HEK293 (cell line): Measurements from ENCODE around the gene HIF3A.

Experiments
- BCL11A ChIP-seq: fragments of 450-650 bp; formaldehyde crosslinking; IDR thresholded peaks from 2 replicates; pipeline ENCODE4 v1.5.1; 2016; ENCODE audit warnings: low read depth, missing biosample characterization, missing genetic modification characterization
- CTCF ChIP-seq: fragments of 450-650 bp; formaldehyde crosslinking; IDR thresholded peaks from 2 replicates; pipeline ENCODE4 v1.5.1; 2016; ENCODE audit warnings: missing biosample characterization, missing genetic modification characterization
- KLF9 ChIP-seq: fragments of 450-650 bp; formaldehyde crosslinking; IDR thresholded peaks from 2 replicates; pipeline ENCODE4 v1.5.1; 2016; ENCODE audit warnings: missing biosample characterization, missing genetic modification characterization, low read depth
- MZF1 ChIP-seq: fragments of 450-650 bp; formaldehyde crosslinking; IDR thresholded peaks from 2 replicates; pipeline ENCODE4 v1.5.1; 2017; ENCODE audit warnings: missing biosample characterization, missing genetic modification characterization, borderline replicate concordance
- ZBTB26 ChIP-seq: fragments of 450-650 bp; formaldehyde crosslinking; optimal IDR thresholded peaks from 2 replicates; pipeline ENCODE3; 2016; ENCODE audit warnings: missing biosample characterization, mild to moderate bottlenecking, missing genetic modification characterization
- ZNF138 ChIP-seq: fragments of 450-650 bp; formaldehyde crosslinking; IDR thresholded peaks from 2 replicates; pipeline ENCODE4 v1.5.1; 2016; ENCODE audit warnings: missing biosample characterization, missing genetic modification characterization, borderline replicate concordance
- ZNF274 ChIP-seq, 2 experiments: fragments of 200-500 bp in 1 of 2; fragments of 450-650 bp in 1 of 2; sonication (Bioruptor generic) in 1 of 2; formaldehyde crosslinking in 1 of 2; IDR thresholded peaks; 2 replicates each; pipeline versions ENCODE4 v1.5.1 to v1.6.1; 2014 to 2016; ENCODE audit warnings: borderline replicate concordance in 1 of 2, inconsistent platforms in 1 of 2, low read length in 1 of 2, missing biosample characterization in 1 of 2, missing genetic modification characterization in 1 of 2
- ZNF280D ChIP-seq: fragments of 450-650 bp; formaldehyde crosslinking; IDR thresholded peaks from 2 replicates; pipeline ENCODE4 v1.5.1; 2016; ENCODE audit warnings: missing biosample characterization, missing genetic modification characterization
- ZNF362 ChIP-seq: fragments of 450-650 bp; formaldehyde crosslinking; IDR thresholded peaks from 2 replicates; pipeline ENCODE4 v1.5.1; 2016; ENCODE audit warnings: missing biosample characterization, missing genetic modification characterization
- ZNF433 ChIP-seq: fragments of 450-650 bp; formaldehyde crosslinking; IDR thresholded peaks from 2 replicates; pipeline ENCODE4 v1.5.1; 2016; ENCODE audit warnings: missing biosample characterization, missing genetic modification characterization, low read depth
- ZNF530 ChIP-seq: fragments of 450-650 bp; formaldehyde crosslinking; IDR thresholded peaks from 2 replicates; pipeline ENCODE4 v1.5.1; 2016; ENCODE audit warnings: low read depth, missing biosample characterization, missing genetic modification characterization
- ZNF660 ChIP-seq: fragments of 450-650 bp; IDR thresholded peaks from 2 replicates; pipeline ENCODE4 v1.5.1; 2018; ENCODE audit warnings: missing biosample characterization, mild to moderate bottlenecking, missing genetic modification characterization

- TF ChIP-seq CTCF (tag by site-specific recombination), result no peak
- TF ChIP-seq ZNF280D (tag by site-specific recombination), result no peak
- no peak for TF ChIP-seq ZNF274 (IDR thresholded peaks at IDR 0.05; ENCODE audit: low read length)
- TF ChIP-seq ZNF274 (tag by site-specific recombination; IDR thresholded peaks at IDR 0.05; ENCODE audit: borderline replicate concordance), result no peak
- no peak for TF ChIP-seq ZNF138 (tag by site-specific recombination)
- no peak for TF ChIP-seq ZNF433 (tag by site-specific recombination)
- TF ChIP-seq ZNF362 (tag by site-specific recombination), result no peak
- no peak for TF ChIP-seq ZNF530 (tag by site-specific recombination)
- no peak for TF ChIP-seq KLF9 (tag by site-specific recombination)
- TF ChIP-seq MZF1 (tag by site-specific recombination), result no peak
- TF ChIP-seq ZNF660, result no peak
- TF ChIP-seq ZBTB26 (tag by site-specific recombination), result no peak
- TF ChIP-seq BCL11A, result no peak
Observed at GRCh38 chr19:46250076-46250735, 46.6 kb upstream of the HIF3A start.
